Measurements from ENCODE around the gene SLC2A3. TPM values are rescaled to one million over a fixed set of nuclear protein-coding genes. Genes with fewer than 3 reads are reported as not detected.
"Not testable (repeated sequence)": the region's sequence is repeated elsewhere in the genome, so short reads cannot be mapped to it uniquely, and the experiment has no call there.

The SLC2A3 gene
- total RNA-seq, 1 experiment from 2014 or later, result 10.5 TPM

DNA sequence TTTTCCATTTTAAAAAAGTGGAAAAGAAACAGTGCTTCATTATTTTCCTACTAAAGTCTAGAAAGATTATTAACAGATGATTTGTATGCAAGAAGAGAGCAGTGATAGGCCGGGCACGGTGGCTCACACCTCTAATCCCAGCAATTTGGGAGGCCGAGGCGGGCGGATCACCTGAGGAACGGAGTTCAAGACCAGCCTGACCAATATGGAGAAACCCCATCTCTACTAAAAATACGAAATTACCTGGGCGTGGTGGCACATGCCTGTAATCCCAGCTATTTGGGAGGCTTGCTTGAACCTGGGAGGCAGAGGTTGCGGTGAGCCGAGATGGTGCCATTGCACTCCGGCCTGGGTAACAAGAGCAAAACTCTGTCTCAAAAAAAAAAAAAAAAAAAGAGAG is 47.0 kb upstream of the SLC2A3 start:
- H2AFZ ChIP-seq (ENCODE audit: low read depth, low read length, poor library complexity, severe bottlenecking); H3K27me3 ChIP-seq (ENCODE audit: insufficient read depth, low read length); ATAC-seq; intact Hi-C loops (cut with micrococcal nuclease); H3K9me2 ChIP-seq (ENCODE audit: insufficient read depth); H4K20me1 ChIP-seq (ENCODE audit: insufficient read depth); H3K4me3 ChIP-seq (replicated peaks in 1 of 2; ENCODE audit: low read depth in 1 of 2, low read length in 2 of 2); H3K27ac ChIP-seq (ENCODE audit: low read depth, low read length); BruUV-seq (replicated peaks); DNase-seq (ENCODE audit: low read depth, low spot score); H3K9me3 ChIP-seq (ENCODE audit: control insufficient read depth in 1 of 2, insufficient read depth in 1 of 2, low read depth in 1 of 2, low read length in 2 of 2); H3K36me3 ChIP-seq (ENCODE audit: control insufficient read depth in 1 of 2, insufficient read depth in 2 of 2, low read length in 2 of 2); H3K79me2 ChIP-seq (ENCODE audit: insufficient read depth, low read length); H3K9ac ChIP-seq (ENCODE audit: low read length): not testable (repeated sequence)
- ChIA-PET CTCF (interaction anchor here (3.4 kb wide), 1 partner anchor 49 kb away, joined by 10 read pairs; no protein-coding TSS in a partner anchor), RAD21 (ENCODE audit: low non-redundant PET in 1 of 2, low total read pairs in 2 of 2, uncharacterized antibody in 2 of 2, unreplicated experiment in 2 of 2) (interaction anchor here in 1 of 2 experiments (0.7 kb wide), 1 partner anchor 39 kb away, joined by 3 read pairs; no protein-coding TSS in a partner anchor), POLR2A (interaction anchor here (0.7 kb wide), 1 partner anchor 258 kb away, joined by 4 read pairs; no protein-coding TSS in a partner anchor)
- Histone ChIP-seq H3K4me1 (ENCODE audit: control insufficient read depth in 1 of 2, insufficient read depth in 2 of 2, low read length in 2 of 2) (peaks cover 15 to 46% of the 10 kb centered on the region in 2 experiments), H3K4me2 (ENCODE audit: low read length) (peak overlapping the region; percentile 35; the same call in 1 of the 2 replicates)

DNA sequence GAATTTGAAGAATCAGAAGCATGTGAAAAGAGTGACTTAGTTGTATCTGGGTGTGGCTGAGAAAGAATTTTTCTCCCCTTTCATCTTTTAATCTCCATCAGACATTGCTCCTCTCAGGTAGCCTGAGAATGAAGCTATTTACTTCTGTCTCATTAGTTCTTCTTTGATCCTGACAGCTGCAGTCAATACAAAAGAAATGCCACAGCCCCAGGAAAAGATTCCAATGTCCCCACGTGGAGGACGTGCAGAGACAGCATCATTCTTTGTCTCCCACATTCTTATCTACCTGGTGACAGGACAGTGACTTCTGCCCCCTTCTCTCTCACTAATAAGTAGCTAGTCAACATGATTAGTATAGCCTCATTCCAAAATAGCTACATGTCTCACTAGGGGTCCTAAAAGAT is 46.3 kb upstream of the SLC2A3 start:
- H3K9me3 ChIP-seq (ENCODE audit: control insufficient read depth in 1 of 2, insufficient read depth in 1 of 2, low read depth in 1 of 2, low read length in 2 of 2); H3K9me2 ChIP-seq (ENCODE audit: insufficient read depth); H3K27ac ChIP-seq (ENCODE audit: low read depth, low read length); H3K27me3 ChIP-seq (ENCODE audit: insufficient read depth, low read length); DNase-seq (ENCODE audit: low read depth, low spot score); RAD21 ChIA-PET (ENCODE audit: low non-redundant PET in 1 of 2, low total read pairs in 2 of 2, uncharacterized antibody in 2 of 2, unreplicated experiment in 2 of 2); H3K36me3 ChIP-seq (ENCODE audit: control insufficient read depth in 1 of 2, insufficient read depth in 2 of 2, low read length in 2 of 2); H3K4me3 ChIP-seq (replicated peaks in 1 of 2; ENCODE audit: low read depth in 1 of 2, low read length in 2 of 2); BruUV-seq (replicated peaks); H4K20me1 ChIP-seq (ENCODE audit: insufficient read depth); H3K79me2 ChIP-seq (ENCODE audit: insufficient read depth, low read length); POLR2A ChIA-PET; H3K9ac ChIP-seq (ENCODE audit: low read length); intact Hi-C loops (cut with micrococcal nuclease): not testable (repeated sequence)
- Histone ChIP-seq H3K4me1 (ENCODE audit: control insufficient read depth in 1 of 2, insufficient read depth in 2 of 2, low read length in 2 of 2) (peaks cover 15 to 50% of the 10 kb centered on the region in 2 experiments), H2AFZ (ENCODE audit: low read depth, low read length, poor library complexity, severe bottlenecking) (peak overlapping the region; percentile 33), H3K4me2 (ENCODE audit: low read length) (peak overlapping the region; percentile 35)
- ATAC-seq, result peak; percentile 81
- TF ChIP-seq, protein P1, sequence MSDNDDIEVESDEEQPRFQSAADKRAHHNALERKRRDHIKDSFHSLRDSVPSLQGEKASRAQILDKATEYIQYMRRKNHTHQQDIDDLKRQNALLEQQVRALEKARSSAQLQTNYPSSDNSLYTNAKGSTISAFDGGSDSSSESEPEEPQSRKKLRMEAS (IDR thresholded peaks at IDR 0.05), result 0 out of 2 replicates have a peak, but pooled peaks have one; percentile 40
- 0 out of 2 replicates have a peak, but pooled peaks have one; percentile 28 for TF ChIP-seq SIN3A (IDR thresholded peaks at IDR 0.05; ENCODE audit: low read depth)
- CTCF ChIA-PET, result interaction anchor here (1.4 to 3.4 kb wide), 2 partner anchors 12 to 49 kb away, joined by 4 to 10 read pairs; no protein-coding TSS in a partner anchor

All from HCT116 (cell line).